Measurements from ENCODE around the gene GPRC5D. TPM values are rescaled to one million over a fixed set of nuclear protein-coding genes. Genes with fewer than 3 reads are reported as not detected.

GPRC5D gene
- total RNA-seq, 2 experiments from 2014 or later: 0.46 TPM; not detected in 1

- intact Hi-C loops (cut with micrococcal nuclease): no loop called here
- H3K4me1 Mint-ChIP-seq (ENCODE audit: low read depth): peaks cover 11% of the 10 kb centered on the region
- no peak overlapping the region for H3K4me3 Mint-ChIP-seq
- H3K27me3 Mint-ChIP-seq: no peaks in the 10 kb centered on the region
- H3K36me3 Mint-ChIP-seq: peaks cover 4% of the 10 kb centered on the region
- H3K27ac Mint-ChIP-seq: no peak overlapping the region
- DNase-seq: no peak
- no peaks in the 10 kb centered on the region for H3K9me3 Mint-ChIP-seq
- CTCF ChIA-PET: no interaction called here
- POLR2A ChIA-PET: no interaction called here
Observed at GRCh38 chr12:12993367-12993766, 41.4 kb upstream of the GPRC5D start.

GRCh38 chr12:12992418-12993130, 40.6 kb upstream of the GPRC5D start:
- Mint-ChIP-seq H3K27me3 (no peaks in the 10 kb centered on the region), H3K36me3 (peaks cover 4% of the 10 kb centered on the region), H3K9me3 (no peaks in the 10 kb centered on the region), H3K4me1 (ENCODE audit: low read depth) (peaks cover 11% of the 10 kb centered on the region), H3K27ac (no peak overlapping the region), H3K4me3 (no peak overlapping the region)
- ChIA-PET CTCF (no interaction called here), POLR2A (no interaction called here)
- no peak for DNase-seq
- intact Hi-C loops (cut with micrococcal nuclease): no loop called here

GRCh38 chr12:12990700-12991468, 38.9 kb upstream of the GPRC5D start:
- POLR2A ChIA-PET: no interaction called here
- no peak for DNase-seq
- peaks cover 7% of the 10 kb centered on the region for H3K36me3 Mint-ChIP-seq
- intact Hi-C loops (cut with micrococcal nuclease): no loop called here
- CTCF ChIA-PET: no interaction called here
- no peaks in the 10 kb centered on the region for H3K27me3 Mint-ChIP-seq
- no peak overlapping the region for H3K27ac Mint-ChIP-seq
- no peaks in the 10 kb centered on the region for H3K9me3 Mint-ChIP-seq
- no peak overlapping the region for H3K4me3 Mint-ChIP-seq
- peaks cover 6% of the 10 kb centered on the region for H3K4me1 Mint-ChIP-seq (ENCODE audit: low read depth)

- intact Hi-C loops (cut with micrococcal nuclease): loop anchor here (2.0 kb wide), 1 partner anchor 223 kb away; no protein-coding TSS in a partner anchor
- CTCF ChIA-PET: interaction anchor here (0.7 to 1.4 kb wide), 3 partner anchors 10 to 225 kb away, joined by 3 to 6 read pairs (median 3); no protein-coding TSS in a partner anchor
- Mint-ChIP-seq H3K27me3 (no peaks in the 10 kb centered on the region), H3K36me3 (peaks cover 9% of the 10 kb centered on the region), H3K27ac (no peak overlapping the region), H3K9me3 (no peaks in the 10 kb centered on the region), H3K4me3 (no peak overlapping the region), H3K4me1 (ENCODE audit: low read depth) (peaks cover 2% of the 10 kb centered on the region)
- no peak for DNase-seq
- POLR2A ChIA-PET: no interaction called here
Observed at GRCh38 chr12:12987421-12987820, 35.5 kb upstream of the GPRC5D start.

GRCh38 chr12:12986775-12987331, 34.9 kb upstream of the GPRC5D start:
- Mint-ChIP-seq H3K27ac (no peak overlapping the region), H3K27me3 (no peaks in the 10 kb centered on the region)

GRCh38 chr12:12985817-12986408, 33.9 kb upstream of the GPRC5D start:
- Mint-ChIP-seq H3K4me1 (ENCODE audit: low read depth) (peaks cover 2% of the 10 kb centered on the region), H3K27ac (no peak overlapping the region), H3K4me3 (no peak overlapping the region), H3K36me3 (peaks cover 9% of the 10 kb centered on the region), H3K27me3 (no peaks in the 10 kb centered on the region), H3K9me3 (no peaks in the 10 kb centered on the region)
- intact Hi-C loops (cut with micrococcal nuclease): loop anchor here (2.0 kb wide), 1 partner anchor 225 kb away; no protein-coding TSS in a partner anchor
- peak; percentile 42 for DNase-seq
- ChIA-PET CTCF (interaction anchor here (0.5 to 2.3 kb wide), 14 partner anchors 9 to 624 kb away, joined by 3 to 26 read pairs (median 4); partner anchors contain the start of gene FAM234B), POLR2A (no interaction called here)

More at GRCh38 chr12:12986775-12987331, 34.9 kb upstream of the GPRC5D start:
- no peaks in the 10 kb centered on the region for H3K9me3 Mint-ChIP-seq
- CTCF ChIA-PET: interaction anchor here (0.9 to 2.3 kb wide), 6 partner anchors 10 to 225 kb away, joined by 3 to 26 read pairs (median 5); partner anchors contain the start of gene FAM234B
- intact Hi-C loops (cut with micrococcal nuclease): loop anchor here (2.0 kb wide), 1 partner anchor 224 kb away; no protein-coding TSS in a partner anchor
- POLR2A ChIA-PET: interaction anchor here (0.6 kb wide), 1 partner anchor 76 kb away, joined by 3 read pairs; no protein-coding TSS in a partner anchor
- peaks cover 9% of the 10 kb centered on the region for H3K36me3 Mint-ChIP-seq
- DNase-seq: no peak
- no peak overlapping the region for H3K4me3 Mint-ChIP-seq
- peaks cover 2% of the 10 kb centered on the region for H3K4me1 Mint-ChIP-seq (ENCODE audit: low read depth)

GRCh38 chr12:12984149-12984548, 32.2 kb upstream of the GPRC5D start:
- no peak for DNase-seq
- H3K36me3 Mint-ChIP-seq: peaks cover 9% of the 10 kb centered on the region
- H3K27me3 Mint-ChIP-seq: no peaks in the 10 kb centered on the region
- intact Hi-C loops (cut with micrococcal nuclease): no loop called here
- H3K9me3 Mint-ChIP-seq: no peaks in the 10 kb centered on the region
- no peak overlapping the region for H3K4me3 Mint-ChIP-seq
- peaks cover 2% of the 10 kb centered on the region for H3K4me1 Mint-ChIP-seq (ENCODE audit: low read depth)
- no peak overlapping the region for H3K27ac Mint-ChIP-seq
- CTCF ChIA-PET: interaction anchor here (0.6 to 3.3 kb wide), 10 partner anchors 8 to 228 kb away, joined by 3 to 29 read pairs (median 4); no protein-coding TSS in a partner anchor
- POLR2A ChIA-PET: no interaction called here

- POLR2A ChIA-PET: no interaction called here
- CTCF ChIA-PET: interaction anchor here (0.6 to 3.3 kb wide), 11 partner anchors 13 to 228 kb away, joined by 3 to 29 read pairs (median 3); no protein-coding TSS in a partner anchor
- no peak overlapping the region for H3K27ac Mint-ChIP-seq
- H3K9me3 Mint-ChIP-seq: no peaks in the 10 kb centered on the region
- no peak for DNase-seq
- H3K4me3 Mint-ChIP-seq: no peak overlapping the region
- intact Hi-C loops (cut with micrococcal nuclease): loop anchor here (1.0 to 2.0 kb wide), 3 partner anchors 67 to 195 kb away; no protein-coding TSS in a partner anchor
- peaks cover 7% of the 10 kb centered on the region for H3K36me3 Mint-ChIP-seq
- H3K27me3 Mint-ChIP-seq: no peaks in the 10 kb centered on the region
- peaks cover 2% of the 10 kb centered on the region for H3K4me1 Mint-ChIP-seq (ENCODE audit: low read depth)
Observed at GRCh38 chr12:12983420-12984035, 31.6 kb upstream of the GPRC5D start.

GRCh38 chr12:12982331-12982730, 30.4 kb upstream of the GPRC5D start:
- no peak overlapping the region for H3K27ac Mint-ChIP-seq
- no peaks in the 10 kb centered on the region for H3K27me3 Mint-ChIP-seq
- no peak overlapping the region for H3K4me3 Mint-ChIP-seq
- POLR2A ChIA-PET: interaction anchor here (0.8 to 0.9 kb wide), 2 partner anchors 144 to 214 kb away, joined by 3 to 5 read pairs; partner anchors contain the start of gene EMP1
- intact Hi-C loops (cut with micrococcal nuclease): loop anchor here (2.0 kb wide), 1 partner anchor 146 kb away; no protein-coding TSS in a partner anchor
- CTCF ChIA-PET: interaction anchor here (0.8 to 3.3 kb wide), 8 partner anchors 20 to 245 kb away, joined by 3 to 29 read pairs (median 4); no protein-coding TSS in a partner anchor
- H3K36me3 Mint-ChIP-seq: peaks cover 5% of the 10 kb centered on the region
- DNase-seq: no peak
- H3K9me3 Mint-ChIP-seq: no peaks in the 10 kb centered on the region
- H3K4me1 Mint-ChIP-seq (ENCODE audit: low read depth): peaks cover 2% of the 10 kb centered on the region

GRCh38 chr12:12979731-12980259, 27.8 kb upstream of the GPRC5D start:
- intact Hi-C loops (cut with micrococcal nuclease): no loop called here
- Mint-ChIP-seq H3K4me1 (ENCODE audit: low read depth) (peaks cover 2% of the 10 kb centered on the region), H3K4me3 (no peak overlapping the region), H3K9me3 (no peaks in the 10 kb centered on the region), H3K27me3 (no peaks in the 10 kb centered on the region), H3K36me3 (peaks cover 7% of the 10 kb centered on the region), H3K27ac (no peak overlapping the region)
- ChIA-PET CTCF (no interaction called here), POLR2A (no interaction called here)
- DNase-seq: no peak

- POLR2A ChIA-PET: no interaction called here
- CTCF ChIA-PET: no interaction called here
- no peak overlapping the region for H3K27ac Mint-ChIP-seq
Observed at GRCh38 chr12:12979126-12979525, 27.2 kb upstream of the GPRC5D start.

More at GRCh38 chr12:12979126-12979525, 27.2 kb upstream of the GPRC5D start:
- intact Hi-C loops (cut with micrococcal nuclease): no loop called here
- no peak for DNase-seq
- H3K4me3 Mint-ChIP-seq: no peak overlapping the region
- H3K36me3 Mint-ChIP-seq: peaks cover 12% of the 10 kb centered on the region
- peaks cover 3% of the 10 kb centered on the region for H3K9me3 Mint-ChIP-seq
- H3K4me1 Mint-ChIP-seq (ENCODE audit: low read depth): no peaks in the 10 kb centered on the region
- no peaks in the 10 kb centered on the region for H3K27me3 Mint-ChIP-seq

Measured in activated CD4-positive, alpha-beta memory T cell treated with anti-CD3 and anti-CD28 coated beads for 36 hours (primary cell).